AG09309 (cell line): Measurements from ENCODE around the gene NHLRC3.
A peak's percentile ranks its signal among the peaks of the same experiment; 100 is the strongest.

ENCODE experiments used
- DNase-seq: peaks from one replicate; pipeline ENCODE4 v3.0.0-alpha.2; 2010; ENCODE audit warnings: low read depth
- H3K4me3 ChIP-seq: 2 replicates; pipeline ENCODE4 v1.5.1; 2011; ENCODE audit warnings: mild to moderate bottlenecking, low read depth, low read length, moderate library complexity; ENCODE audit not compliant: control insufficient read depth
- TF ChIP-seq, protein P1 (sequence below): IDR thresholded peaks from 2 replicates; pipeline ENCODE4 v1.5.1; 2011; ENCODE audit warnings: mild to moderate bottlenecking, low read depth, low read length, inconsistent platforms; ENCODE audit not compliant: insufficient read depth, control insufficient read depth; ENCODE audit errors: missing control alignments

Gene NHLRC3

DNA sequence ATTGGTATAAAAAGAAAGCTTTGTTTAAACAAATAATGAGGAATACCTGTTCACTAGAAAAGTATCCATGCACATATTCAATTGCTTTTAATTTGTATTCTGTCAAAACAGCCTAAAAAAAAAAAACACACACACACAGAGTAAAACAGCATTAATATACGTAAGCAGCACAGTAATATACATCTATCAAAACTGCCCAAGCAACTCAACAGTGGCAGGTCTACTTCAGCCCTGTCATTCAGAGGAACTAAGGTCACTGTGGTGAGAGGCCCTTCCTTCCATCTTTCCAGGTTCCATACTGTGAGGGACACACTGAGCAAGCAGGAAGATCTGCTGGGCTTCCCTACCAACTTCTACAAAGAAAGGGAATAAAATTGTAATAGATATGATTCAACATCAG lies 4.2 kb upstream of the NHLRC3 start:
- no peak overlapping the region for H3K4me3 ChIP-seq
- no peak for DNase-seq

DNA sequence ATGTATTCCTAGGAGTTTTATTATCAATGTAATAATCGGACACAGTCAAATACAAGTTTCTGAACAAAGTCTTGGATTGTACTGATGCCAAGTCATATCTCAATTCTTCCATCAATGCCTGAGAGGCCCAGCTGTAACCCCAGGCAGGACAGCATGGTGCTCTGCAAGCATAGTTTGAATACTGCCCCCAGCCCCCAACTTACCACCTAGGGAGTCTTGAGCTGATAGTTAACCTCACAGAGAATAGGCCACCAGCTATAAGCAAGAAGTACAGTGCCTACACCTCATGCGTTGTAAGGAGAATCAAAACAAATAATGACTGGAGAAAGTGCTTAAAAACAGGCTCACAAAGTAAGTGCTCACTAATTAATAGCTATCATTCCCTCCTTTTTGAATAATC lies 3.1 kb upstream of the NHLRC3 start:
- peak overlapping the region; percentile 8; the same call in 1 of the 2 replicates for H3K4me3 ChIP-seq
- no peak for DNase-seq
- TF ChIP-seq, protein P1, sequence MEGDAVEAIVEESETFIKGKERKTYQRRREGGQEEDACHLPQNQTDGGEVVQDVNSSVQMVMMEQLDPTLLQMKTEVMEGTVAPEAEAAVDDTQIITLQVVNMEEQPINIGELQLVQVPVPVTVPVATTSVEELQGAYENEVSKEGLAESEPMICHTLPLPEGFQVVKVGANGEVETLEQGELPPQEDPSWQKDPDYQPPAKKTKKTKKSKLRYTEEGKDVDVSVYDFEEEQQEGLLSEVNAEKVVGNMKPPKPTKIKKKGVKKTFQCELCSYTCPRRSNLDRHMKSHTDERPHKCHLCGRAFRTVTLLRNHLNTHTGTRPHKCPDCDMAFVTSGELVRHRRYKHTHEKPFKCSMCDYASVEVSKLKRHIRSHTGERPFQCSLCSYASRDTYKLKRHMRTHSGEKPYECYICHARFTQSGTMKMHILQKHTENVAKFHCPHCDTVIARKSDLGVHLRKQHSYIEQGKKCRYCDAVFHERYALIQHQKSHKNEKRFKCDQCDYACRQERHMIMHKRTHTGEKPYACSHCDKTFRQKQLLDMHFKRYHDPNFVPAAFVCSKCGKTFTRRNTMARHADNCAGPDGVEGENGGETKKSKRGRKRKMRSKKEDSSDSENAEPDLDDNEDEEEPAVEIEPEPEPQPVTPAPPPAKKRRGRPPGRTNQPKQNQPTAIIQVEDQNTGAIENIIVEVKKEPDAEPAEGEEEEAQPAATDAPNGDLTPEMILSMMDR = no peak

More for the DNA sequence above, 4.2 kb upstream of the NHLRC3 start:
- TF ChIP-seq, protein P1 = no peak

DNA sequence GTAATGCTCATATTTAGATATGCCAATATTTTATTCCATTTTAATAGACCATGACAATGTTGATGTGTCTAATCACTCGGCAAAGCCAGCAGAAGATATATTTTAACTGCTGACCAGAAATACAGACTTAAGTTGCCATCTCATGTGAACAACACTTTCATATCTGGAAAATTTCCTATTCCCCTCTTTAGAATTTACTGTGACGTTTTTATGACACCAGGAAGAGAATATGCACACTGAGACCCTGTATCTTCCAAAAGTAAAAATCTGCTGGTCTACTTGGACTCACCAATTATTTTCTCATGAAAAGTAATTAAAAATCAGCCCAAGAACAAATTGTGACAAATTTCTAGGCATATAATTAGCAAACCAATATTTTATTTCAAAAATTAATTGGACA lies 2.5 kb upstream of the NHLRC3 start:
- TF ChIP-seq, protein P1 = no peak

DNA sequence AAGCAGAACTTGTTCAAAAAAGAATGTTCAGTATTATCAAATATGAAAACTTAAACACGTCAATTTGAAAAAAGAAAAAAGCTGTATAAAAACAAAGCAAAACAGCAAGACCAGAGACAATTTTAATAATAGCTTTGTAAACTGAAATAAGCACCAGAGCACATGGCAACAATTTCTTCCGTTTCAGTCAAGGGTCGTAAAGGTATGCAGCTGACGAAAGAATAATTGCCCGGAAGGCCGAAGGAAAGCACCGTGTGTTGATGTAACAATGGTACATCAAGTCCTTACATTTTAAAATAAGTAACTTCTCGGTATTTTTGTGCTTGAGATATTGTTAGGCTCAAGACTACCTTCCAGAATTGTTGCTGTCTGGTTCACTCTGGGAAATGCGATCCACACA lies 2.0 kb upstream of the NHLRC3 start:
- peak overlapping the region; percentile 74 for H3K4me3 ChIP-seq
- TF ChIP-seq, protein P1 = no peak
- no peak for DNase-seq

More for the DNA sequence above, 2.5 kb upstream of the NHLRC3 start:
- no peak for DNase-seq
- H3K4me3 ChIP-seq = peak overlapping the region; percentile 74

DNA sequence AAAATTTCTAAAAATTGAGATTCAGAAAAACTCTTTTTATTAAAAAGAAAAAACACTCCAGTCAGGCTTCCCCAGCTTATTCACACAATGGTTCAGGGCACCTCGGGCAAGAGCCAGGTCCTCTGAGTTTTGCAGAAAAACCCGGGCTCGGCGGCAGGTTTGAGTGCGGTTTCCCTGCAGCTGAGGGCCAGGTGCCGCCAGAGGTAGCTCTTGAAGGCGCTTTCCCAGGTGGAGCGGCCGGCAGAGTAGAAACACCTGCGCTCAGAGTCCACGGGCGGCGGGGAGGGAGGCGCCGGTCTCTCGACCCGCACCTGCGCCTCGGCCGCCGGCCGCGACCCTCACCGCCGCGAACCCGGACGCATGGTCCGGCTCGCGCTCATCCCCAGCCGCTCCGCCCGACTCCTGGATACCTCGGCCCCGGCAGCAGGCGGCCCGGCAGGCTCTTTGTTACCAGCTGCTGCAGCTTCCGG lies 811 bp upstream of the NHLRC3 start:
- H3K4me3 ChIP-seq = peak overlapping the region; percentile 74
- TF ChIP-seq, protein P1 = no peak
- no peak for DNase-seq

DNA sequence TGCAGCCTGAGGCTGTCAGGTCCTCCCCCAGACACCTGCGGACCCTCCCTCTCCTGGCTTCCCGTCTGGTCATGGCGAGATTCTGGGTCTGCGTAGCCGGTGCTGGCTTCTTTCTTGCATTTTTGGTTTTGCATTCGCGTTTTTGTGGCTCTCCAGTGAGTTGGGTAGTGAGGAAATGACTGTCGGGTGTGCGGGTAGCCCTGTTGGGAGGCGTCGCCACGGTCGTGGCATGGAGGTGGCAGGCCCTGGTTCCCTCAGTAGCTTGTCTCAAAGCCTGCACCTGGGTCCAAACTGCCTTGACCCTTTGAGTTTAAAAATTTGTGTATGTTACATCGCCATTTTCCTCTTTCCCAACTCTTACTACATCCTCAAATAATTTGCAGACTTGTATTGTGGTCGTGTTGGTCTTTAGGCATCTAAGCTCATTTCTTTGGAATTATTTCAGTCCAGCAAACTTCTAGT lies 344 bp downstream of the NHLRC3 start:
- peak overlapping the region; percentile 74 for H3K4me3 ChIP-seq
- no peak for DNase-seq
- TF ChIP-seq, protein P1 = no peak

DNA sequence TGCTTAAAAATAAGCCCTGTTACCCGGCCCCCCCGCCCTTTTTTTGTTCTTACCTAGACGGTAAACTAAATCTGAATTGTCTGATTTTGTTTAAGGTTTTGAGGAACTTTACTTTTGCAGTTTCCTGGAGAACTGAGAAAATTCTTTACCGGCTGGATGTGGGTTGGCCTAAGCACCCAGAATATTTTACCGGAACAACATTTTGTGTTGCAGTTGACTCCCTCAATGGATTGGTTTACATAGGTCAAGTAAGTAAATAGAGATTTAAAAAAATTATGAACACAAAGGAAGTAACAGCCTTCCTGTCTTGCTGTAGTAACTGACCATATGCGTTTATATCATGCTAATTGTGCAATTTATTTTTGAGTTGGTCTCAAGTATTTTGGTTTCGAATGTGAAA lies 785 bp downstream of the NHLRC3 start:
- H3K4me3 ChIP-seq = peak overlapping the region; percentile 74
- TF ChIP-seq, protein P1 = no peak
- no peak for DNase-seq
